Measurements from ENCODE around the gene KCMF1. TPM values are rescaled to one million over a fixed set of nuclear protein-coding genes. Genes with fewer than 3 reads are reported as not detected.
A peak's percentile ranks its signal among the peaks of the same experiment; 100 is the strongest.

The KCMF1 gene
- polyA plus RNA-seq, 3 donors = 22.5 to 52.9 (median 28.5) TPM

DNA sequence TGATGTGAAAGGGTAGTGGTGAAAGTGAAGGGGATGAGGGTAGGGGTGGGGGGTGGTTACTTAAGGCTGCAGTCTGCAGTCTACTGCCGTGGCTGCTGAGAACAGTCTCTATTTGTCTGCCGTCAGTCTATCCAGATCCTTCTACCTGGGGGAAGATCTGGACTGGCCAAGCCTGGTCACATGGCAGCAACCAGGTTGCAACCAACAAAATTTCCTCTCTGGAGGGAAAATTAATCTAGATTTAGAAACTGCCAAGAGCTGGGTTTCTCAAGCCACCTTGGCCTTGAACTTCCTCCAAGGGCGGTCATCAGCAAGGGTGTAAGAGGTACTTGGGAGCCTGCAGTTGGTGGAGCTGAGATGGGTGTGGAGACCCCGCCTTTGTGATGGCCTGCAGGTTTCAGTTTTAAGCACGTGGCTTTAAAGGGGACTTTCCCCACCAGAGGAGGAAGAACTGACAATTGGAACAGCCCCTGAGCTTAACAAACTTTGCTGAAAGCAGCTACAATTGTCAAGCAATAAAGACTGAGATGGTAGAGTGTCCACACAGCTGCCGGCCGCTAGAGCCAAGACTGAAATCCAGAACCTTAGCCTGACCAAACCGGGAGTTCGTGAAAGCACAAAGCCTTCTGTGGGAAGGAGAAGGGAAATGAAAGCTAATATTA, 31.4 kb upstream of the KCMF1 start:
- peak overlapping the region; percentile 57 for H2AFZ ChIP-seq (ENCODE audit: insufficient read depth, low read depth, low read length, poor library complexity, severe bottlenecking)
- peak overlapping the region; percentile 52 to 89 for H3K4me3 Mint-ChIP-seq
- peaks cover 38 to 52% of the 10 kb centered on the region in 2 donors for H3K4me1 ChIP-seq (ENCODE audit: control insufficient read depth in 1 of 2, insufficient read depth in 2 of 2, low read length in 2 of 2)
- H3K9me3 ChIP-seq (replicated peaks in 1 of 2; ENCODE audit: control insufficient read depth in 1 of 2, insufficient read depth in 1 of 2, low read length in 2 of 2) = no peaks in the 10 kb centered on the region
- WGBS (ENCODE audit: insufficient coverage) = 3% methylated on average over 7 of the region's 9 CpGs
- no peak for TF ChIP-seq CTCF (IDR thresholded peaks at IDR 0.05)
- H3K4me3 ChIP-seq (replicated peaks in 1 of 3; ENCODE audit: low read depth in 2 of 3, low read length in 3 of 3) = peak overlapping the region; percentile 10 to 64 (median 17)
- H3K9me3 Mint-ChIP-seq = peaks cover 0 to 3% (median 0%) of the 10 kb centered on the region in 7 donors
- no peaks in the 10 kb centered on the region for H3K79me2 ChIP-seq (ENCODE audit: insufficient read depth, low read length)
- H3K27me3 Mint-ChIP-seq (ENCODE audit: low read depth in 3 of 3) = peaks cover 0 to 5% (median 2%) of the 10 kb centered on the region in 3 donors
- peak; percentile 70 to 93 (median 86) for DNase-seq
- peak overlapping the region; percentile 84 for H3K27ac ChIP-seq (ENCODE audit: low read depth in 1 of 2, low read length in 2 of 2)
- H3K27me3 ChIP-seq (ENCODE audit: control insufficient read depth in 2 of 2, insufficient read depth in 2 of 2, low read length in 2 of 2) = no peaks in the 10 kb centered on the region
- peak overlapping the region; percentile 92 to 98 (median 95) for H3K27ac Mint-ChIP-seq
- peak overlapping the region; percentile 27 for H3K9ac ChIP-seq (ENCODE audit: insufficient read depth, low read length, poor library complexity, severe bottlenecking)
- H3K36me3 Mint-ChIP-seq = no peaks in the 10 kb centered on the region
- H4K20me1 ChIP-seq (ENCODE audit: insufficient read depth, low read length) = no peaks in the 10 kb centered on the region
- no peaks in the 10 kb centered on the region for H3K36me3 ChIP-seq (replicated peaks in 1 of 2; ENCODE audit: control insufficient read depth in 1 of 2, insufficient read depth in 2 of 2, low read length in 2 of 2)
- H3K4me2 ChIP-seq (replicated peaks; ENCODE audit: extremely low read depth, low read length, poor library complexity, severe bottlenecking) = peak overlapping the region; percentile 71
- H3K4me1 Mint-ChIP-seq = peaks cover 47% of the 10 kb centered on the region
- intact Hi-C loops (cut with micrococcal nuclease) = loop anchor here in 1 of 2 donors (5.0 kb wide), 1 partner anchor 38 kb away; no protein-coding TSS in a partner anchor

DNA sequence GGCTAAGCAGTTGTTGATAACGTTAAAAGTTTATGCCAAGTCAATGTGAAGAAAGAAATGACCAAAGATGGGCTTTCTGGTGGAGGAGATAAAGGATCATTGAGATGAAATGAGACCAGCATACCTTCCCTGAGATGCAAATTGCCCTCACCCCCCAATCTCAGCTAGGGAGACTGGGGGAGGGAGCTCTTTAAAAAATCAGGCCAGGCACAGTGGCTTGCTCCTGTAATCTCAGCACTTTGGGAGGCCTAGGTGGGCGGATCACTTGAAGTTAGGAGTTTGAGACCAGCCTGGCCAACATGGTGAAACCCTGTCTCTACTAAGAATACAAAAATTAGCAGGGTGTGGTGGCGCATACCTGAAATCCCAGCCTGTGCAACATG, 30.9 kb upstream of the KCMF1 start:
- DNase-seq = no peak
- peak overlapping the region; percentile 10 to 64 (median 17) for H3K4me3 ChIP-seq (replicated peaks in 1 of 3; ENCODE audit: low read depth in 2 of 3, low read length in 3 of 3)
- Mint-ChIP-seq H3K27ac (peak overlapping the region; percentile 92 to 98 (median 95)), H3K4me1 (peaks cover 51% of the 10 kb centered on the region), H3K36me3 (no peaks in the 10 kb centered on the region), H3K27me3 (ENCODE audit: low read depth in 3 of 3) (peaks cover 0 to 5% (median 2%) of the 10 kb centered on the region in 3 donors), H3K9me3 (peaks cover 0 to 3% (median 0%) of the 10 kb centered on the region in 7 donors), H3K4me3 (peak overlapping the region; percentile 52 to 89)
- H4K20me1 ChIP-seq (ENCODE audit: insufficient read depth, low read length) = no peaks in the 10 kb centered on the region
- peak overlapping the region; percentile 27 for H3K9ac ChIP-seq (ENCODE audit: insufficient read depth, low read length, poor library complexity, severe bottlenecking)
- H3K4me2 ChIP-seq (replicated peaks; ENCODE audit: extremely low read depth, low read length, poor library complexity, severe bottlenecking) = peak overlapping the region; percentile 71
- peak overlapping the region; percentile 57 for H2AFZ ChIP-seq (ENCODE audit: insufficient read depth, low read depth, low read length, poor library complexity, severe bottlenecking)
- WGBS (ENCODE audit: insufficient coverage) = 40% methylated on average over 2 of the region's 3 CpGs
- TF ChIP-seq CTCF (IDR thresholded peaks at IDR 0.05) = no peak
- H3K36me3 ChIP-seq (replicated peaks in 1 of 2; ENCODE audit: control insufficient read depth in 1 of 2, insufficient read depth in 2 of 2, low read length in 2 of 2) = no peaks in the 10 kb centered on the region
- no peaks in the 10 kb centered on the region for H3K27me3 ChIP-seq (ENCODE audit: control insufficient read depth in 2 of 2, insufficient read depth in 2 of 2, low read length in 2 of 2)
- peaks cover 42 to 57% of the 10 kb centered on the region in 2 donors for H3K4me1 ChIP-seq (ENCODE audit: control insufficient read depth in 1 of 2, insufficient read depth in 2 of 2, low read length in 2 of 2)
- H3K9me3 ChIP-seq (replicated peaks in 1 of 2; ENCODE audit: control insufficient read depth in 1 of 2, insufficient read depth in 1 of 2, low read length in 2 of 2) = no peaks in the 10 kb centered on the region
- intact Hi-C loops (cut with micrococcal nuclease) = no loop called here
- no peaks in the 10 kb centered on the region for H3K79me2 ChIP-seq (ENCODE audit: insufficient read depth, low read length)
- peak overlapping the region; percentile 84 for H3K27ac ChIP-seq (ENCODE audit: low read depth in 1 of 2, low read length in 2 of 2)
